ENCODE measurements around the gene LDHD. TPM values are rescaled to one million over a fixed set of nuclear protein-coding genes. Genes with fewer than 3 reads are reported as not detected.
"Not testable (repeated sequence)": the region's sequence is repeated elsewhere in the genome, so short reads cannot be mapped to it uniquely, and the experiment has no call there.

The LDHD gene
- polyA plus RNA-seq (2012; ENCODE audit: insufficient read depth, insufficient read length), result 1.2 TPM

DNA sequence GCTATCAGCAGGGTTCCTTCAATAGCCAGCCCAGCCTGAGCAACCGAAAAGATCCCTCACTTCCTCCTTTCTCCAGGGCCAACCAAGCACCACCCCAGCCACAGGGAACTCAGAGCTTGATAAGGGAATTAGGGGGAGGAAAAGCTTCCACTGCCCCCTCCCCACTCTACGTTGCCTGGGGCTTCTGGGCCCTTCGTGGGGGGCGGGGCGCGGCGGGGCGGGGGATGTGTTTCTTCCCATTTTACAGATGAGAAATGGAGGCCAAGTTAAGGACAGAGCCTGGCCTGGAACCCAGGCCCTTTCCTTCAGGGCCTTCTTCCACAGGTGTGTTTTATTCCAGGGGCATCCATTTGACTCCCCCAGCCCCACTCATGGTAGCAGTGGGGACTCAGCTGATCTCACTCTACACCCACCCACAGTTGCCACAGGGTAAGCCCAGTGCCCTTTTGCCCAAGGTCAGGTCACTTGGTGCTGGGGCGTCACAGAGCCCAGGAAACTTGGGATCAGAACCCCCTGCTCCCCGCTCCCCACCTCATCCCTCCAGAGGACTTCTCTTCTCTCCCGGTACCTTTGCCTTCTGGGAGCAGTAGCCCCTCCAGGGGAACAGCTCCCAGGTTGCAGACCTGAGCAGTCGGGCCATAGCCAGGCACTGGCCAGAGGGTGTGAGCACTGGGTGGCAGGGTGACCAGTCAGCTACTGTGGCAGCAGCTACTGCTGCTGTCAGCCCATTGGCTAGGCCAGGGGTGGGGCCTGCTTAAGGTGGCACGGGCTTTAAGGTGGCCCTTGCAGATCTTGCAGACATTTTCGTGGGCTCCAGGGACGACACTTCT, at the start of gene LDHD:
LDHD (minus strand) TSS at position 700 of the 830 bp plus-strand sequence; CDS start at position 640, 60 bp downstream.
- no peak within 1 kb of the TSS for H3K4me3 ChIP-seq (ENCODE audit: low read length)
- no peak for DNase-seq (ENCODE audit: low read depth, low spot score)

DNA sequence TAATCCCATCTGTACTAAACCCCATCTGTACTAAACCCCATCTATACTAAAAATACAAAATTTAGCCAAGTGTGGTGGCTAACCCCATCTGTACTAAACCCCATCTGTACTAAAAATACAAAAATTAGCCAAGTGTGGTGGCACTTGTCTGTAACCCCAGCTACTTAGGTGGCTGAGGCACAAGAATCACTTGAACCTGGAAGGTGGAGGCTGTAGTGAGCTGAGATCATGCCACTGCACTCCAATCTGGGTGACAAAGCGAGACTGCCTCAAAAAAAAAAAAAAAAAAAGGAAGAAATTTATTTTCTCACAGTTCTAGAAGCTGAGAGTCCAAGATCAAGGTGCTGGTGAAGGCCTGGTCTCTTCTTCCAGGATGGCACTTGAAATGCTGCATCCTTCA, 43.8 kb upstream of the LDHD start:
- H3K4me3 ChIP-seq (ENCODE audit: low read length), result no peak overlapping the region
- no peak for DNase-seq (ENCODE audit: low read depth, low spot score)

GRCh38 chr16:75152635-75153034, 36.1 kb upstream of the LDHD start:
- DNase-seq (ENCODE audit: low read depth, low spot score), result no peak
- no peak overlapping the region for H3K4me3 ChIP-seq (ENCODE audit: low read length)

GRCh38 chr16:75151798-75152197, 35.2 kb upstream of the LDHD start:
- H3K4me3 ChIP-seq (ENCODE audit: low read length), result no peak overlapping the region
- no peak for DNase-seq (ENCODE audit: low read depth, low spot score)

GRCh38 chr16:75148311-75149195, 32.0 kb upstream of the LDHD start, which contains the start of gene ZFP1:
Gene ZFP1 (plus strand): TSS chr16:75148524. CDS start chr16:75152952, 4,428 bp downstream.
- peak; percentile 93 for DNase-seq (ENCODE audit: low read depth, low spot score)
- peak within 1 kb of the TSS; percentile 85 for H3K4me3 ChIP-seq (ENCODE audit: low read length)

DNA sequence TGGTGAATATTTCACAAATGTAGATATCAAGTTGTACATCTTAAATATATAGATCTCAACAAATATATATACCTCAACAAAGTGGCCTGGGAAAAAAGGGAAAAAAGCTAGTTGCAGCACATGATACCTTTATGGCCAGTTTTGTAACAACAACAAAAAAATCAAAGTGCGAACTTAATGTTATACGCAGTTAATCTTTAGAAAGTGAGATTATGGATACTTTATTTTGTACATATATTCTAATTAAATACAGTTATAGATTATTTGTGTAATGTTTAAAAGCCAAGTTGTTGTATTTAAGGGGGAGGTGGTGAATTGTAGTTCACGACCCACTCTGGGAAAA, 31.4 kb upstream of the LDHD start:
- no peak for DNase-seq (ENCODE audit: low read depth, low spot score)
- peak overlapping the region; percentile 85 for H3K4me3 ChIP-seq (ENCODE audit: low read length)

GRCh38 chr16:75143941-75144340, 27.4 kb upstream of the LDHD start:
- DNase-seq (ENCODE audit: low read depth, low spot score), result no peak
- no peak overlapping the region for H3K4me3 ChIP-seq (ENCODE audit: low read length)

GRCh38 chr16:75139498-75139897, 22.9 kb upstream of the LDHD start:
- H3K4me3 ChIP-seq (ENCODE audit: low read length), result no peak overlapping the region
- no peak for DNase-seq (ENCODE audit: low read depth, low spot score)

- DNase-seq (ENCODE audit: low read depth, low spot score), result no peak
- no peak overlapping the region for H3K4me3 ChIP-seq (ENCODE audit: low read length)
Measured at GRCh38 chr16:75138636-75139035, 22.1 kb upstream of the LDHD start.

DNA sequence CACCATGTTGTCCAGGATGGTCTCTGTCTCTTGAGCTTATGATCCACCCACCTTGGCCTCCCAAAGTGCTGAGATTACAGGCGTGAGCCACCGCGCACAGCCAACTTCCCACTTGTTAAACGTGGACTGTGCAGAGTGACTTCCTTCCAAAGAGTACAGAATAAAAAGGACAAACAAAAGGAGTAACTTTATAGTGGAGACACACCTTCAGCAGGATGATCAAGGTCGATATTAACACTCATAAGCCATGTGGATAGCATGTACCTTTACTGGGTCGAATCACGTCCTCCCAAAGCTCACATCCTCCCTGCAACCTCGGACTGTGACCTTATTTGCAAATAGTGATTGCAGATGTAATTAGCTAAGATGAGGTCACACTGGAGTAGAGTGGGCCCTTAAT, 21.7 kb upstream of the LDHD start:
- DNase-seq (ENCODE audit: low read depth, low spot score), result no peak
- H3K4me3 ChIP-seq (ENCODE audit: low read length), result no peak overlapping the region

DNA sequence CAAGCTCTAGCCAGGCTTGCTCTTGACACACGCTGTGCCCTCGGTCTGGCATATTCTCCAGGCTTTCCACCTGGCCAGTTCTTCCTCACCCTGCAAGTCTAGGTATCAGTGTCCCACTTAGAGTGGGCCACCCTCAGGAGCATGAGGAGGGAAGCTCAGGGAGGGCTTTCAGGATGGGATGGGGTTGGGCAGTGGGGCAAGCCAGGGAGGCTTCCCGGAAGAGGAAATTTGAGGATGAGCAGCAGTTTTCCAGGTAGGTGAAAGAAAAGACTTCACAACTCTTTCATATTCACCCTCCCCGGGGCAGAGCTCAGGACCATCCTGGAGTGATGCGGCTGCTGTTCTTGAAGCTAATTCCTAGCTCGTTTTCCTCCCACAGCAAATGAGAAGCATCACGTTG, 14.5 kb upstream of the LDHD start:
- H3K4me3 ChIP-seq (ENCODE audit: low read length), result no peak overlapping the region
- no peak for DNase-seq (ENCODE audit: low read depth, low spot score)

DNA sequence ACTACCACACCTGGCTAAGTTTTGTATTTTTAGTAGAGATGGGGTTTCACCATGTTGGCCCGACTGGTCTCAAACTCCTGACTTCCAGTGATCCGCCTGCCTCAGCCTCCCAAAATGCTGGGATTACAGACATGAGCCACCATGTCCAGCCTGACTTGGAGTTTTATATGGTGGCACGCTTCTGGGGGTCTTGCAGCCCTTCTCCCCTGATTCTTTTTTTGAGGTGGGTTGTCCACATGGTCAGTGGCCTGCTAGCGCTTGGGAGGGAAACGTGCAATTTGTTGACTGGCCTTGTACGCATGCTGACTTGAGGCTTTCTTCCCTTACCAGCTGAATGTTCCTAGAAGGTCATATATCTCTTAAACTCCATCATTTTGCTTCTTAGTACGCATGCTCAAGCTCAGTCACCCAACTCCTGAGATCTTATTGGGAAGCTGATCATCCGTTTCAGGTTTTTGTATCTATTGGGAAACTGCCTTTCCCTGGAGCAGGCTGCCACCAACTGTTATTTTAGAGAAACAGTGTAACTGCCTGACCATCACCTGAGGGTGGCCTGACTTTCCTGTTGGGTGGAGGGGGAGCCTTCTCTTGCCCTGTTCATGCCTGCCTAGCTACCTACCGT, 13.7 kb upstream of the LDHD start:
- H3K4me3 ChIP-seq (ENCODE audit: low read length), result no peak overlapping the region

DNA sequence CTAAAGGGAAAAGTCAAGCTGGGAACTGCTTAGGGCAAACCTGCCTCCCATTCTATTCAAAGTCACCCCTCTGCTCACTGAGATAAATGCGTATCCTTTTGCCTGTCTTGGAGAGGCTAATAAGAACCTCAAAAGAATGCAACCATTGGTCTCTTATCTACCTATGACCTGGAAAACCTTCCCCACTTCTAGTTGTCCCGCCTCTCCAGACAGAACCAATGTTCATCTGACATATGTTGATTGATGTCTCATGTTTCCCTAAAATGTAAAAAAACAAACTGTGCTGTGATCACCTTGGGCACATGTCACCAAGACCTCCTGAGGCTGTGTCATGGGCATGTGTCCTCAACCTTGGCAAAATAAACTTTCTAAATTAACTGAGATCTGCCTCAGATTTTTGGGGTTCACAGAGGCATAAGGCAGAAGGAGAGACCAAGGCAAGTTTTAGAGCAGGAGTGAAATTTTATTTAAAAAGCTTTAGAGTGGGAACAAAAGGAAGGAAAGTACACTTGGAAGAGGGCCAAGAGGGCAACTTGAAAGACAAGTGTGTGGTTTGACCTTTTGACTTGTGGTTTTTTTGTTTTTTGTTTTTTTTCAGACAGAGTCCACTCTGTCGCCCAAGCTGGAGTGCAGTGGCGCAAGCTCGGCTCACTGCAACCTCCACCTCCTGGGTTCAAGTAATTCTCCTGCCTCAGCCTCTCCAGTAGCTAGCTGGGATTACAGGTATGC, 13.0 kb upstream of the LDHD start:
- not testable (repeated sequence) for H3K4me3 ChIP-seq (ENCODE audit: low read length); DNase-seq (ENCODE audit: low read depth, low spot score)

More for the DNA sequence above, 13.7 kb upstream of the LDHD start:
- DNase-seq (ENCODE audit: low read depth, low spot score), result no peak

GRCh38 chr16:75127713-75128415, 11.3 kb upstream of the LDHD start:
- H3K4me3 ChIP-seq (ENCODE audit: low read length), result no peak overlapping the region
- no peak for DNase-seq (ENCODE audit: low read depth, low spot score)

DNA sequence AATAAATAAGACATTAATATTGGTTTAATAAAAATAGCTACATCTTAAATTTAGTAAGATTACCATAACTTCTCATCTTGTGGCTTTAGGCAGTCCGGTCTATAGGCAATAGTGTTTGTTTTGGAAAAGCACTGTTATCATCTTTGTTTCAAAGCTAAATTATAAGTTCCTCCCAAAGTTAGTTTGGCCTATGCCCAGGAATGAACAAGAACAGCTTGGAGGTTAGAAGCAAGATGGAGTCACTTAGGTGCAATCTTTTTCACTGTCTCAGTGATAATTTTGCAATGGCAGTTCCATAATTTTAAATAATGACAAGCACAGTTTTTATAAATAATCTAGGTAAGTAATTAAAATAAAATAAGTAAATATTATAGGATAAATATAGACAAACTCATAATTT, 6.0 kb upstream of the LDHD start:
- no peak overlapping the region for H3K4me3 ChIP-seq (ENCODE audit: low read length)
- DNase-seq (ENCODE audit: low read depth, low spot score), result no peak

DNA sequence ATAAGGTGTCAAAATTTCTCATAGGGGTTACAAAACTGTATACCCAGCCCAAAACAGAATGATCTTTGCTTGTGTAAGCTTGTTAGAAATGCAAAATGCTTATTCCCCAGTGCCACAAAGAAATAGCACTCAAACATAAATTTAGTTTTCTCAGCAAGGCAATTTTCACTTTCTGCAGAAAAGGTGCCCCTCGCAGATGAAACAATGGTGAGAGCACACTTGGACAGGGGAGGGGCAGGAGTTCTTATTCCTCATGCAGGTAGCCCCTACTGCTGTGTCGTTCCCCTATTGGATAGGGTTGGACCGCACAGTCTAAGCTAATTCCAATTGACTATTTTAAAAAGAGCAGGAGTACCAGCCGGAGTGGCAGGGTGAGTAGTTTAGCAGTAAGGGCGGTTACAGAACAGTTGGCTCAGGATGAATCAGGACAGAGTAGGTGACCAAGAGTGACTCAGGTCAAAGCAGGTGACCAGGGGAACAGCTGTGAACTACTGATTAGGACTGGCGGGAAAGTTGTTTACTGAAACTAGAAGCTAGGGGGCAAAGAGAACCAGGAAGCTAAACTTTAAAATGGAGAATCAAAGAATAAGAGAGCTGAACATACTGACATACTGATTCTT, 5.5 kb upstream of the LDHD start:
- no peak for DNase-seq (ENCODE audit: low read depth, low spot score)

GRCh38 chr16:75120253-75120652, 3.7 kb upstream of the LDHD start:
- no peak overlapping the region for H3K4me3 ChIP-seq (ENCODE audit: low read length)
- no peak for DNase-seq (ENCODE audit: low read depth, low spot score)

More for the DNA sequence above, 5.5 kb upstream of the LDHD start:
- no peak overlapping the region for H3K4me3 ChIP-seq (ENCODE audit: low read length)

- no peak for DNase-seq (ENCODE audit: low read depth, low spot score)
- no peak overlapping the region for H3K4me3 ChIP-seq (ENCODE audit: low read length)
Measured at GRCh38 chr16:75118943-75119539, 2.5 kb upstream of the LDHD start.
